Duodenal mucosa (tissue), 2 donors: ENCODE measurements around the gene ZNF169.
"Not testable (repeated sequence)": the region's sequence is repeated elsewhere in the genome, so short reads cannot be mapped to it uniquely, and the experiment has no call there.

Experiments
- H3K27ac ChIP-seq: one replicate; pipeline ENCODE4 v1.7.0; 2013; ENCODE audit warnings: low read depth, low read length
- H3K27me3 ChIP-seq, 2 donors: one replicate each; pipeline ENCODE4 v1.7.0; 2013; ENCODE audit warnings: low read length in 2 of 2, control low read depth in 1 of 2; ENCODE audit not compliant: insufficient read depth in 2 of 2, control insufficient read depth in 1 of 2
- H3K36me3 ChIP-seq, 2 donors: one replicate each; pipeline ENCODE4 v1.7.0; 2013; ENCODE audit warnings: low read length in 2 of 2, control low read depth in 1 of 2; ENCODE audit not compliant: insufficient read depth in 2 of 2, control insufficient read depth in 1 of 2
- H3K4me1 ChIP-seq, 2 donors: one replicate each; pipeline ENCODE4 v1.7.0; 2013; ENCODE audit warnings: low read length in 2 of 2, control low read depth in 1 of 2; ENCODE audit not compliant: insufficient read depth in 2 of 2, control insufficient read depth in 1 of 2
- H3K4me3 ChIP-seq, 2 donors: one replicate each; pipeline ENCODE4 v1.7.0; 2013; ENCODE audit warnings: low read length in 2 of 2, low read depth in 1 of 2
- H3K9ac ChIP-seq, 2 donors: one replicate each; pipeline ENCODE4 v1.7.0; 2013; ENCODE audit warnings: low read length in 2 of 2, low read depth in 1 of 2
- H3K9me3 ChIP-seq, 2 donors: one replicate each; pipeline ENCODE4 v1.7.0; 2013; ENCODE audit warnings: low read length in 2 of 2, control low read depth in 1 of 2; ENCODE audit not compliant: control insufficient read depth in 1 of 2

ZNF169 gene

GRCh38 chr9:94340750-94341149, 81.7 kb downstream of the ZNF169 start:
- not testable (repeated sequence) for H3K27ac ChIP-seq, H3K4me1 ChIP-seq, H3K9me3 ChIP-seq, H3K9ac ChIP-seq, H3K36me3 ChIP-seq, H3K4me3 ChIP-seq, H3K27me3 ChIP-seq

GRCh38 chr9:94341703-94342102, 82.6 kb downstream of the ZNF169 start:
- not testable (repeated sequence) for H3K9me3 ChIP-seq, H3K4me3 ChIP-seq, H3K36me3 ChIP-seq, H3K9ac ChIP-seq, H3K4me1 ChIP-seq, H3K27me3 ChIP-seq, H3K27ac ChIP-seq

- not testable (repeated sequence) for H3K36me3 ChIP-seq, H3K4me1 ChIP-seq, H3K4me3 ChIP-seq, H3K9me3 ChIP-seq, H3K27me3 ChIP-seq, H3K27ac ChIP-seq, H3K9ac ChIP-seq
Observed at GRCh38 chr9:94347451-94347850, 88.4 kb downstream of the ZNF169 start.

- not testable (repeated sequence) for H3K27ac ChIP-seq, H3K27me3 ChIP-seq, H3K4me1 ChIP-seq, H3K36me3 ChIP-seq, H3K9ac ChIP-seq, H3K9me3 ChIP-seq, H3K4me3 ChIP-seq
Observed at GRCh38 chr9:94348754-94349153, 89.7 kb downstream of the ZNF169 start.
